H1 (cell line): Measurements from ENCODE around the gene IL27RA.

Source experiments
- CHD1 ChIP-seq: IDR thresholded peaks from 2 replicates; pipeline ENCODE4 v1.6.1; 2012; ENCODE audit warnings: low read depth, low read length, improper control_type of control experiment
- POLR2A ChIP-seq, 2 experiments: IDR thresholded peaks; 1 replicate in 1 of 2; 2 replicates in 1 of 2; pipeline ENCODE4 v1.6.1; 2011; ENCODE audit warnings: low read depth in 2 of 2, low read length in 2 of 2, mild to moderate bottlenecking in 2 of 2; ENCODE audit errors: control extremely low read depth in 1 of 2
- SIN3A ChIP-seq, 2 experiments: IDR thresholded peaks in 1 of 2; conservative IDR thresholded peaks in 1 of 2; 2 replicates each; pipeline ENCODE4 v1.6.1; 2011 to 2012; ENCODE audit warnings: low read length in 2 of 2, improper control_type of control experiment in 1 of 2, low read depth in 1 of 2, mild to moderate bottlenecking in 1 of 2
- SIX5 ChIP-seq: IDR thresholded peaks from 2 replicates; pipeline ENCODE4 v1.6.1; 2011; ENCODE audit warnings: mild to moderate bottlenecking, low read depth, low read length
- TBP ChIP-seq: IDR thresholded peaks from 2 replicates; pipeline ENCODE4 v1.6.1; 2011; ENCODE audit warnings: low read depth, low read length, improper control_type of control experiment
- TEAD4 ChIP-seq: IDR thresholded peaks from 2 replicates; pipeline ENCODE4 v1.6.1; 2012; ENCODE audit warnings: low read depth, low read length, inconsistent platforms, mixed read lengths
- TF ChIP-seq, protein P1 (sequence below), 3 experiments: IDR thresholded peaks; 1 replicate in 2 of 3; 2 replicates in 1 of 3; pipeline versions ENCODE4 v1.5.1 to v1.6.1; 2011; ENCODE audit warnings: low read length in 3 of 3, mild to moderate bottlenecking in 3 of 3, inconsistent platforms in 2 of 3, low read depth in 1 of 3, moderate library complexity in 1 of 3; ENCODE audit not compliant: insufficient read depth in 1 of 3; ENCODE audit errors: control extremely low read depth in 1 of 3

DNA sequence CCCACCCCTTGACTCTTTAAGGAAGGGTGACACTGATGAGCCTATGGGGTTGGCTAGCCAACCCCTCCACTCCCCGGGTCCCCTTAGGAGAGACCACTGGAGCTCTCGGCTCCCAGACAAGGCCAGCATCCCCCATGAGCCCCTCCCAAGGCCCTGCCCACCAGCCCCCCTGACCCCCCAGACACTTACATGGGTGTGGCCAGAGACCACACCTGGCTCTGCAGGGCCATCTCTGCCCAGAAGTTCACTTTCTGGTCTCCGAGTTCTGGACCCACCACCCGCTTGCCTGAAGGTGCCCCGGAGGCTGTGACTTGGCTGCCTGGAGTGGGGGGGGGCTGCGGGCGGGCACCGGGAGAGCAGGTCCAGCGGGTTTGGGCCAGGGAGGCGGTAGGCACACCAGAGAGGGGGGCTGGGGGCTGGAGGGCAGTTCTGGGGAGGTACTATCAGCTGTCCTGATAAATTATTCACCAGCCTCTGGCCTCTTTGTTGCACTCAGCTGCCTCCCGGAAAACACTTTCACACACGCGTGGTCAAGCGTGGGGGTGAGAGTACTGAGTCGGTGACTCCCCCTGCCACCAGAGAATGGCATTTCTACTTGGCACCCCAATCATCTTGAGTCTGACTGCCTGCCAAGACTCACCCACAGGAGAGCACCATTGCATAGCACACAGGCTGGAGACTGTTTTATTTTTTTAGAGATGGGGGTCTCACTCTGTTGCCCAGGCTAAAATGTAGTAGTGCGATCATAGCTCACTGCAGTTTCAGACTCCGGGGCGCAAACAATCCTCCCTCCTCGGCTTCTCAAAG lies 30.4 kb downstream of the IL27RA start, which contains the start of gene PALM3:
- no peak for TF ChIP-seq CHD1
- TF ChIP-seq, protein P1, sequence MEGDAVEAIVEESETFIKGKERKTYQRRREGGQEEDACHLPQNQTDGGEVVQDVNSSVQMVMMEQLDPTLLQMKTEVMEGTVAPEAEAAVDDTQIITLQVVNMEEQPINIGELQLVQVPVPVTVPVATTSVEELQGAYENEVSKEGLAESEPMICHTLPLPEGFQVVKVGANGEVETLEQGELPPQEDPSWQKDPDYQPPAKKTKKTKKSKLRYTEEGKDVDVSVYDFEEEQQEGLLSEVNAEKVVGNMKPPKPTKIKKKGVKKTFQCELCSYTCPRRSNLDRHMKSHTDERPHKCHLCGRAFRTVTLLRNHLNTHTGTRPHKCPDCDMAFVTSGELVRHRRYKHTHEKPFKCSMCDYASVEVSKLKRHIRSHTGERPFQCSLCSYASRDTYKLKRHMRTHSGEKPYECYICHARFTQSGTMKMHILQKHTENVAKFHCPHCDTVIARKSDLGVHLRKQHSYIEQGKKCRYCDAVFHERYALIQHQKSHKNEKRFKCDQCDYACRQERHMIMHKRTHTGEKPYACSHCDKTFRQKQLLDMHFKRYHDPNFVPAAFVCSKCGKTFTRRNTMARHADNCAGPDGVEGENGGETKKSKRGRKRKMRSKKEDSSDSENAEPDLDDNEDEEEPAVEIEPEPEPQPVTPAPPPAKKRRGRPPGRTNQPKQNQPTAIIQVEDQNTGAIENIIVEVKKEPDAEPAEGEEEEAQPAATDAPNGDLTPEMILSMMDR (IDR thresholded peaks at IDR 0.05; ENCODE audit: control extremely low read depth in 1 of 3, insufficient read depth in 1 of 3, low read depth in 1 of 3, low read length in 3 of 3): no peak
- TF ChIP-seq SIX5: no peak
- no peak for TF ChIP-seq POLR2A (IDR thresholded peaks at IDR 0.05; ENCODE audit: control extremely low read depth in 1 of 2, low read depth in 2 of 2, low read length in 2 of 2)
- no peak for TF ChIP-seq TBP
- no peak for TF ChIP-seq TEAD4
- TF ChIP-seq SIN3A (conservative IDR thresholded peaks at IDR 0.05 in 1 of 2, IDR thresholded peaks at IDR 0.05 in 1 of 2; ENCODE audit: low read depth in 1 of 2, low read length in 2 of 2): no peak
